PC-3 (cell line): ENCODE data around the gene GALNT2.
A peak's percentile ranks its signal among the peaks of the same experiment; 100 is the strongest.

Experiments used
- CTCF ChIP-seq: fragments of 300-600 bp; sonication (generic); conservative IDR thresholded peaks from 2 replicates; pipeline ENCODE4 v1.5.1; 2017; ENCODE audit warnings: antibody characterized with exemption, low read depth, mild to moderate bottlenecking, low read length
- EZH2 ChIP-seq: fragments of 300-600 bp; sonication (generic); IDR thresholded peaks from one replicate; pipeline ENCODE4 v1.6.1; 2017; ENCODE audit warnings: antibody characterized with exemption, mild to moderate bottlenecking, low read length; ENCODE audit not compliant: unreplicated experiment

GRCh38 chr1:230067871-230068620, 1.0 kb downstream of the GALNT2 start:
- peak; percentile 23; the same call in 1 of the 2 replicates for TF ChIP-seq CTCF
- no peak for TF ChIP-seq EZH2
